Measurements from ENCODE around the gene GASK1A. TPM values are rescaled to one million over a fixed set of nuclear protein-coding genes. Genes with fewer than 3 reads are reported as not detected.

Gene GASK1A
- total RNA-seq, 1 donor = 0.63 TPM

- DNase-seq (ENCODE audit: low read depth) = no peak
- no peak overlapping the region for H3K4me3 ChIP-seq (ENCODE audit: low read depth, low read length)
- no peak for TF ChIP-seq CTCF (IDR thresholded peaks at IDR 0.05; ENCODE audit: insufficient read depth, low read length)
Observed at GRCh38 chr3:43104039-43104438, 124.9 kb downstream of the GASK1A start.

GRCh38 chr3:43104660-43105595 is 125.8 kb downstream of the GASK1A start:
- DNase-seq (ENCODE audit: low read depth) = peak; percentile 13
- H3K4me3 ChIP-seq (ENCODE audit: low read depth, low read length) = peak overlapping the region; percentile 75
- TF ChIP-seq CTCF (IDR thresholded peaks at IDR 0.05; ENCODE audit: insufficient read depth, low read length) = no peak

- no peak for TF ChIP-seq CTCF (IDR thresholded peaks at IDR 0.05; ENCODE audit: insufficient read depth, low read length)
- peak within 1 kb of the TSS; percentile 75 for H3K4me3 ChIP-seq (ENCODE audit: low read depth, low read length)
- DNase-seq (ENCODE audit: low read depth) = peak; percentile 78
Observed at GRCh38 chr3:43105596-43106292, 126.6 kb downstream of the GASK1A start, which contains the start of gene POMGNT2. TSS of gene POMGNT2 (minus strand) at chr3:43106079. CDS start at chr3:43081431, 24,648 bp downstream.

- H3K4me3 ChIP-seq (ENCODE audit: low read depth, low read length) = peak overlapping the region; percentile 75
- DNase-seq (ENCODE audit: low read depth) = no peak
- TF ChIP-seq CTCF (IDR thresholded peaks at IDR 0.05; ENCODE audit: insufficient read depth, low read length) = no peak
Observed at GRCh38 chr3:43106293-43106628, 127.2 kb downstream of the GASK1A start.

Other genes with a start within 250 kb of the GASK1A start
- gene CCDC13, start 206.1 kb upstream of the GASK1A start, total RNA-seq (ENCODE audit: low replicate concordance) = 0.27 and 8.6 TPM in 2 replicates
- gene HIGD1A, start 174.8 kb upstream of the GASK1A start, total RNA-seq (ENCODE audit: low replicate concordance) = 75.1 and 163 TPM in 2 replicates
- under 0.01 and 0.41 TPM in 2 replicates for gene ACKR2, start 169.9 kb upstream of the GASK1A start, total RNA-seq (ENCODE audit: low replicate concordance)
- gene CYP8B1, start 103.4 kb upstream of the GASK1A start, total RNA-seq (ENCODE audit: low replicate concordance) = not detected in 2 replicates
- gene ZNF662, start 73.2 kb upstream of the GASK1A start, total RNA-seq (ENCODE audit: low replicate concordance) = 0.74 and 2.6 TPM in 2 replicates
- 6.9 and 9.3 TPM in 2 replicates for gene POMGNT2, start 126.8 kb downstream of the GASK1A start, total RNA-seq (ENCODE audit: low replicate concordance)

Data from fibroblast of the aortic adventitia (primary cell).